HAP-1 (cell line): ENCODE data around the gene NEMP1.

Experiments
- DNase-seq, 2 experiments: peaks; one replicate each; pipeline ENCODE4 v3.0.0-alpha.2; 2016 to 2020; ENCODE audit warnings: low spot score in 2 of 2
- H3K27me3 ChIP-seq: fragments of 250-450 bp; sonication (Bioruptor Pico); 2 replicates; pipeline ENCODE4 v1.5.1; 2020; ENCODE audit warnings: low read depth, mild to moderate bottlenecking, moderate library complexity
- H3K36me3 ChIP-seq: fragments of 250-450 bp; sonication (Bioruptor Pico); replicated peaks from 2 replicates; pipeline ENCODE4 v1.5.1; 2020; ENCODE audit warnings: mild to moderate bottlenecking
- H3K4me1 ChIP-seq: fragments of 250-450 bp; sonication (Bioruptor Pico); 2 replicates; pipeline ENCODE4 v1.5.1; 2020; ENCODE audit warnings: mild to moderate bottlenecking
- H3K4me3 ChIP-seq: fragments of 250-450 bp; sonication (Bioruptor Pico); 2 replicates; pipeline ENCODE4 v1.5.1; 2020; ENCODE audit warnings: mild to moderate bottlenecking, moderate library complexity
- H3K9me3 ChIP-seq: fragments of 250-450 bp; sonication (Bioruptor Pico); 2 replicates; pipeline ENCODE4 v1.5.1; 2020; ENCODE audit warnings: mild to moderate bottlenecking, moderate library complexity
- in situ Hi-C: fragments of 300-500 bp; cut with MboI; formaldehyde crosslinking; loops from 3 replicates; pipeline ENCODE4 v1.14.3; 2020; ENCODE audit warnings: low sequenced_read_pairs, inconsistent platforms, mixed read lengths

The NEMP1 gene

GRCh38 chr12:57112492-57113294, 34.1 kb upstream of the NEMP1 start:
- Histone ChIP-seq H3K36me3 (no peaks in the 10 kb centered on the region), H3K4me3 (peak overlapping the region; percentile 32; the same call in 1 of the 2 replicates), H3K9me3 (no peaks in the 10 kb centered on the region), H3K27me3 (no peaks in the 10 kb centered on the region), H3K4me1 (peaks cover 31% of the 10 kb centered on the region)
- no peak for DNase-seq
- in situ Hi-C loops, result loop anchor here (5.0 to 10.0 kb wide), 3 partner anchors 45 to 348 kb away; partner anchors contain the start of gene HSD17B6

- H3K9me3 ChIP-seq, result no peaks in the 10 kb centered on the region
- peak; percentile 58 to 76 for DNase-seq
- H3K27me3 ChIP-seq, result no peaks in the 10 kb centered on the region
- peak within 1 kb of the TSS; percentile 32 for H3K4me3 ChIP-seq
- in situ Hi-C loops, result loop anchor here (5.0 to 10.0 kb wide), 3 partner anchors 44 to 346 kb away; partner anchors contain the start of gene HSD17B6
- H3K4me1 ChIP-seq, result peaks cover 31% of the 10 kb centered on the region
- H3K36me3 ChIP-seq, result peaks cover 7% of the 10 kb centered on the region; the same call in 1 of the 2 replicates
Observed at GRCh38 chr12:57111031-57111734, 32.6 kb upstream of the NEMP1 start, which contains the start of gene STAT6. Gene STAT6, minus strand, starts transcription at chr12:57111362. Its CDS starts 3,084 bp downstream, at chr12:57108278.

GRCh38 chr12:57110104-57111030, 31.8 kb upstream of the NEMP1 start:
- peak; percentile 79 to 92 for DNase-seq
- H3K4me3 ChIP-seq, result peak overlapping the region; percentile 32
- in situ Hi-C loops, result loop anchor here (5.0 to 10.0 kb wide), 3 partner anchors 43 to 346 kb away; partner anchors contain the start of gene HSD17B6
- no peaks in the 10 kb centered on the region for H3K9me3 ChIP-seq
- peaks cover 8% of the 10 kb centered on the region; the same call in 1 of the 2 replicates for H3K36me3 ChIP-seq
- peaks cover 31% of the 10 kb centered on the region for H3K4me1 ChIP-seq
- H3K27me3 ChIP-seq, result no peaks in the 10 kb centered on the region

- H3K4me1 ChIP-seq, result peaks cover 31% of the 10 kb centered on the region
- H3K4me3 ChIP-seq, result peak overlapping the region; percentile 32
- no peaks in the 10 kb centered on the region for H3K9me3 ChIP-seq
- no peaks in the 10 kb centered on the region for H3K27me3 ChIP-seq
- no peak for DNase-seq
- in situ Hi-C loops, result loop anchor here (5.0 to 10.0 kb wide), 3 partner anchors 42 to 345 kb away; partner anchors contain the start of gene HSD17B6
- peaks cover 10% of the 10 kb centered on the region for H3K36me3 ChIP-seq
Observed at GRCh38 chr12:57109207-57110103, 30.9 kb upstream of the NEMP1 start.

- H3K36me3 ChIP-seq, result peaks cover 13% of the 10 kb centered on the region
- in situ Hi-C loops, result no loop called here
- H3K9me3 ChIP-seq, result no peaks in the 10 kb centered on the region
- H3K27me3 ChIP-seq, result no peaks in the 10 kb centered on the region
- no peak overlapping the region for H3K4me3 ChIP-seq
- DNase-seq, result no peak
- H3K4me1 ChIP-seq, result peaks cover 31% of the 10 kb centered on the region
Observed at GRCh38 chr12:57107456-57108155, 29.0 kb upstream of the NEMP1 start.

- H3K36me3 ChIP-seq, result peaks cover 13% of the 10 kb centered on the region
- H3K4me3 ChIP-seq, result no peak overlapping the region
- H3K4me1 ChIP-seq, result peaks cover 19% of the 10 kb centered on the region
- DNase-seq, result no peak
- no peaks in the 10 kb centered on the region for H3K9me3 ChIP-seq
- in situ Hi-C loops, result no loop called here
- no peaks in the 10 kb centered on the region for H3K27me3 ChIP-seq
Observed at GRCh38 chr12:57106021-57106708, 27.6 kb upstream of the NEMP1 start.

GRCh38 chr12:57105011-57105753, 26.6 kb upstream of the NEMP1 start:
- in situ Hi-C loops, result no loop called here
- peaks cover 13% of the 10 kb centered on the region for H3K36me3 ChIP-seq
- H3K4me3 ChIP-seq, result no peak overlapping the region
- H3K4me1 ChIP-seq, result peaks cover 11% of the 10 kb centered on the region
- no peak for DNase-seq
- no peaks in the 10 kb centered on the region for H3K27me3 ChIP-seq
- no peaks in the 10 kb centered on the region for H3K9me3 ChIP-seq

- Histone ChIP-seq H3K27me3 (no peaks in the 10 kb centered on the region), H3K9me3 (no peaks in the 10 kb centered on the region), H3K4me1 (peaks cover 4% of the 10 kb centered on the region), H3K4me3 (no peak overlapping the region), H3K36me3 (peaks cover 13% of the 10 kb centered on the region)
- in situ Hi-C loops, result no loop called here
- no peak for DNase-seq
Observed at GRCh38 chr12:57104292-57104910, 25.8 kb upstream of the NEMP1 start.

GRCh38 chr12:57103856-57104255, 25.3 kb upstream of the NEMP1 start:
- Histone ChIP-seq H3K9me3 (no peaks in the 10 kb centered on the region), H3K4me1 (no peaks in the 10 kb centered on the region; the same call in 1 of the 2 replicates), H3K36me3 (peaks cover 13% of the 10 kb centered on the region), H3K4me3 (no peak overlapping the region), H3K27me3 (no peaks in the 10 kb centered on the region)
- in situ Hi-C loops, result no loop called here
- no peak for DNase-seq

GRCh38 chr12:57101892-57102695, 23.5 kb upstream of the NEMP1 start:
- in situ Hi-C loops, result no loop called here
- Histone ChIP-seq H3K27me3 (no peaks in the 10 kb centered on the region), H3K36me3 (peaks cover 12% of the 10 kb centered on the region), H3K9me3 (no peaks in the 10 kb centered on the region), H3K4me3 (no peak overlapping the region), H3K4me1 (no peaks in the 10 kb centered on the region)
- DNase-seq, result no peak
